ENCODE results near the gene EDN2.

Gene EDN2

DNA sequence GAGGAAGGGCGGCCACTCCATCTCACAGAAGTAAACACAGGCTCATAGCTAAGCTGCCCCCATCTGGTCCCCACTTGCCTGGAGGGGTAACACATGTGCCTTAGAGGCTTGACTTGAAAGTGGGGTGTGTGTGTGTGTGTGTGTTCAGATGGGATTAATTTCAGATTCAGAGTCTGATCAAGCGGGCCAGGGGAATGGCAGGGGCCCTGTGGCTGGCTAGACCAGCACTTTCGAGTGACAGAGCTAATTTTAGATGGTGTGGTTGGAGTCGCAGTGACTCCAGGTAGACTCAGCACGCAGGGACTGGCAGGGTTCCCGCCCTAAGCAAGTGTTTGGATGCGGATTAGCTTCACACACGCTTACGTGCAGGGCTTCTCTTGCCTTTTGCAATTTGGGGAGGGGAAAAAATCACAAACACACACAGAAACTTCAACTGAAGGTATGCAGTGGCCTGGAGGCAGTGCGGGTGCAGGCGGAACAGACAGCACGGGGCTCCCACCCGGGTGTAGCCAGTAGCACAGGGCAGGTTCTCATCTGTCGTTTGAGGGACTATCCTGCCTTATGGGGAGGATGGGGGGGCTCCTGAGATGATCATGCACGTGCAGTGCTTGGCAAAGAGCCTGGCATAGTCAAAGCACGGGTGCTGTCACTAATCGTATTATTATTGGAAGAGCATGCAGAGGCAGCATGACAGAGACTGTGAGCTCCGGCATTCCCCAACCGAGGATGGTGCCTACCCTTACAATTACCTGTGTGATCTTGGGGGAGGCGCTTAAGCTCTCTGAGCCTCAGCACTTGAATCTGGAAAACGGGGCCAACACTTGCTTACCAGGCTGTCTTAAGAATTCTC is 1.3 kb downstream of the EDN2 start:
- no peak for DNase-seq (ENCODE audit: low read depth in 2 of 2)

GRCh38 chr1:41482001-41482765 is 2.3 kb downstream of the EDN2 start:
- no peak for DNase-seq (ENCODE audit: low read depth in 2 of 2)

DNA sequence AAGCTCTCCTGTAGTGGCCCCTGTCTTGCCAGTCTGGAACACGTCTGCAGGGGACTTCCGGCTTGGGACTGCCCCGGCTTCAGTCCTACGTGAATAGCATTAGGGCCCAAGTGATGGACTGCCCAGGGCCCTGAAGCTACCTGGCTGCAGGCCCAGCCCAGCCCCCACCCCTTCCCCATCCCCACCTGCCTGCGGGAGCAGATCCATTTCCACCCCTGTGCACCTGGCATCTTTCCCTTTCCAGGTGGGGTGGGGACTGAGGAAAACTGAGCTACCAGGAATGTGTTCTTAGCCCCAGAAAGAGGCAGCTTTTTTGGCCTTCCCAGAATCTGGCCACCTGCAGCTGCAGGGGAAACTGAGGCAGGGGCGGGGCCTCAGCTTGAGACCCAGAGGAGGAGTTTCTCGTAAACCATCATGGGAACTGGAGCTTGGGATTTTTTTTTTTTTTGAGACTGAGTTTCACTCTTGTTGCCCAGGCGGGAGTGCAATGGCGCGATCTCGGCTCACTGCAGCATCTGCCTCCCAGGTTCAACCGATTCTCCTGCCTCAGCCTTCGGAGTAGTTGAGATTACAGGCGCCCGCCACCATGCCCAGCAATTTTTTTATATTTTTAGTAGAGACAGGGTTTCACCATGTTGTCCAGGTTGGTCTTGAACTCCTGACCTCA is 3.2 kb downstream of the EDN2 start:
- no peak for DNase-seq (ENCODE audit: low read depth in 2 of 2)

- no peak for DNase-seq (ENCODE audit: low read depth in 2 of 2)
Observed at GRCh38 chr1:41480204-41481108, 4.0 kb downstream of the EDN2 start.

GRCh38 chr1:41479808-41480160 is 4.7 kb downstream of the EDN2 start:
- no peak for DNase-seq (ENCODE audit: low read depth in 2 of 2)

- no peak for DNase-seq (ENCODE audit: low read depth in 2 of 2)
Observed at GRCh38 chr1:41479000-41479807, 5.3 kb downstream of the EDN2 start.

GRCh38 chr1:41478118-41478748 is 6.2 kb downstream of the EDN2 start:
- no peak for DNase-seq (ENCODE audit: low read depth in 2 of 2)

DNA sequence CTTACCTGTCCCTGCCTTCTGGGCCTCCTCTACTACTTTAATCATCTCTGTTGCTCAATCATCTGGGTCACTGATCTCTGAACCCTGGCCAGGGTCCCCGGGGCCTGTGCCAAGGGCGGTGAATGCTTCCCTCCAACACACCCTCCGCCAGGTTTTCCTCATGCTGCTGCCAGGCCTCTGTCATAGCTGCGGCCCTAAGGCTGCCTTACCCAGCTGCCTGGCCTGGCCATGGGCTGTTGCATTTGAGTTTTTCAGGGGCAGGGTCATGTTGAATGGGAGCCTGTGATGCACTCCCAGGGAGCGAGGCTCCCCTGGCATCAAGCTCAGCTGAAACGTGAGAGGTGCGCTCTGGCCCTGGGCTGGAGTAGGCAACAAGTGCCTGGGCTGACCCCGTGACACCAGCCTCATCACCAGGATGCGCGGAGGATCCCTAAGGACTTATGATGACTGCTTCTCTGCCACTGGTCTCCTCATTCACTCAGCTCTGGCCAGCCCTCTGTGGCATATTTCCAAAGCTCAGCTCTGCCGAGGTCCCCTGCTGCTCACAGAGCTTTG is 7.6 kb downstream of the EDN2 start:
- DNase-seq (ENCODE audit: low read depth in 2 of 2) = no peak

GRCh38 chr1:41475859-41476567 is 8.5 kb downstream of the EDN2 start:
- DNase-seq (ENCODE audit: low read depth in 2 of 2) = no peak

GRCh38 chr1:41475346-41475745 is 9.1 kb downstream of the EDN2 start:
- no peak for DNase-seq (ENCODE audit: low read depth in 2 of 2)

GRCh38 chr1:41474490-41475271 is 9.8 kb downstream of the EDN2 start:
- no peak for DNase-seq (ENCODE audit: low read depth in 2 of 2)

- DNase-seq (ENCODE audit: low read depth in 2 of 2) = no peak
Observed at GRCh38 chr1:41473738-41474362, 10.6 kb downstream of the EDN2 start.

- DNase-seq (ENCODE audit: low read depth in 2 of 2) = no peak
Observed at GRCh38 chr1:41471658-41472057, 12.8 kb downstream of the EDN2 start.

DNA sequence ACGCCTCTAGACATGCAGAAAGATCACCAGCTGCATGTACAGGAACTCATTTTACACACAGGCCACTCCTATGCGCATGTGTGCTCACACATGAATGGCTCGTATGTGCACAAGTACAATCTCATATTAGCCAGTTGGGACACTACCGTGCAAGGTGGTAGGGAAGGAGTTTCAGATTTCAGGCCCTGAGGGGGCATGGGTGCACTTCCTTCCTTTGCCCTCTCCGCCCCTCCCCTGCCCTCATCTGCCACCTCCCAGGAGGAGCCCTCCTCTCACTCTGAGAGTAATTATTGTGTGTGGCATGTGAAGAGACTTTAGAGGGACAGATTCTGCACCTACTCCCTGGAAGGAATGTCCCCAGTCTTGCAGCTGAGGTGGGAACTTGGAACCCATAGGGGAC is 14.8 kb downstream of the EDN2 start:
- DNase-seq (ENCODE audit: low read depth in 2 of 2) = no peak

GRCh38 chr1:41468122-41468762 is 16.2 kb downstream of the EDN2 start:
- no peak for DNase-seq (ENCODE audit: low read depth in 2 of 2)

DNA sequence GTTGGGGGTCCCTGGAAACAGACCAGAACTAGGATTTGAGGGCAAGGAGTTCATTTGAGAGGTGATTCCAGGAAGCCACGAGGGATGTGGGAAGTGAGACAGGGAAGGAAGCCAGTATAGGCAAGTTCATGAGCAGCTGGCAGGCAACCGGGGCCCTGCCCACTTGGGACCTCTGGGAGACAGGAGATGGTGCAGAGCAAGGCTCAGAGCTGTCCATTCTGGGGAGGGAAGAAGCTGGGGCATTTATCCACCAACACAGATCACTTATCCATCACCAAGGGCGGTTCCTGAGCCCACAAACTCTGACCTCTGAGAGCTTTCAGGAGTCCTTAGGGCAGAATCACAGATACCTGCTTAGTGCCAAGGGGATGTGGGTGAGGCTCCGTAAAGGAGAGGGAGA is 16.8 kb downstream of the EDN2 start:
- DNase-seq (ENCODE audit: low read depth in 2 of 2) = no peak

- DNase-seq (ENCODE audit: low read depth in 2 of 2) = no peak
Observed at GRCh38 chr1:41466146-41466545, 18.3 kb downstream of the EDN2 start.

DNA sequence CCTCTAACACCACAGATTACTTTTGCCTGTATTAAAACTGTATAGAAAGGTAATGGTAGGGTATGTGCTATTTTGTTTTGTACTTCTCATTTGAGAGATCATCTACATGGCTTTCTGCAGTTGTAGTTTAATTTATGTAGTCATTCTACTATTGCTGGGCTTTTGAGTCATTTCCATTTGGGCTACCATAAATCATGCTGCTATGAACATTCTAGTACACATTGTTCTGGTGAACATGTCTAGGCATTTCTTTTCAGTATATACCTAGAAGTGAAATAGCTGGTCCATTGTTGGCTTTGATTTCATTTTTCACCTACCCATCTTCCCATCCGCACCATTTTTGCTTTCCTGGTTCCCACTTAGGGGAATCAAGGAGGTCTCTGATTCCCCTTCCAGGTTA is 18.7 kb downstream of the EDN2 start:
- DNase-seq (ENCODE audit: low read depth in 2 of 2) = no peak
